ENCODE results near the gene NOSIP.

Gene NOSIP

GRCh38 chr19:49544154-49544553 lies 36.2 kb downstream of the NOSIP start:
- no peak for DNase-seq

- no peak for DNase-seq
Observed at GRCh38 chr19:49543032-49543431, 37.3 kb downstream of the NOSIP start.

- DNase-seq = no peak
Observed at GRCh38 chr19:49542446-49542845, 37.9 kb downstream of the NOSIP start.

GRCh38 chr19:49541914-49542313 lies 38.4 kb downstream of the NOSIP start:
- no peak for DNase-seq

- no peak for DNase-seq
Observed at GRCh38 chr19:49539192-49539952, 41.0 kb downstream of the NOSIP start.

GRCh38 chr19:49538643-49539042 lies 41.7 kb downstream of the NOSIP start:
- DNase-seq = no peak

- no peak for DNase-seq
Observed at GRCh38 chr19:49536921-49537462, 43.4 kb downstream of the NOSIP start.

- DNase-seq = no peak
Observed at GRCh38 chr19:49534632-49535385, 45.5 kb downstream of the NOSIP start.

GRCh38 chr19:49533551-49534488 lies 46.5 kb downstream of the NOSIP start:
- peak; percentile 86 for DNase-seq

- DNase-seq = no peak
Observed at GRCh38 chr19:49530708-49531107, 49.6 kb downstream of the NOSIP start.

- DNase-seq = no peak
Observed at GRCh38 chr19:49528211-49528771, 52.1 kb downstream of the NOSIP start.

GRCh38 chr19:49524812-49525455 lies 55.4 kb downstream of the NOSIP start:
- DNase-seq = no peak

- no peak for DNase-seq
Observed at GRCh38 chr19:49520705-49521319, 59.5 kb downstream of the NOSIP start.

GRCh38 chr19:49518033-49518432 lies 62.3 kb downstream of the NOSIP start:
- DNase-seq = no peak

- DNase-seq = no peak
Observed at GRCh38 chr19:49515767-49516166, 64.6 kb downstream of the NOSIP start.

- DNase-seq = no peak
Observed at GRCh38 chr19:49514151-49514550, 66.2 kb downstream of the NOSIP start.

GRCh38 chr19:49513746-49514118 lies 66.6 kb downstream of the NOSIP start:
- no peak for DNase-seq

- DNase-seq = no peak
Observed at GRCh38 chr19:49512970-49513745, 67.2 kb downstream of the NOSIP start.

GRCh38 chr19:49507803-49508494 lies 72.4 kb downstream of the NOSIP start:
- no peak for DNase-seq

GRCh38 chr19:49506575-49507105 lies 73.7 kb downstream of the NOSIP start:
- DNase-seq = peak; percentile 70

Data from T-helper 9 cell (primary cell).